Ascending aorta (tissue), 2 donors: ENCODE results near the gene NECAB2. TPM values are rescaled to one million over a fixed set of nuclear protein-coding genes. Genes with fewer than 3 reads are reported as not detected.

Experiments used
- DNase-seq, 2 donors: peaks; one replicate each; pipeline ENCODE4 v3.0.0-alpha.2; 2019; ENCODE audit warnings: low spot score in 2 of 2
- H3K27ac ChIP-seq, 2 donors: fragments of 200-600 bp; sonication (generic); one replicate each; pipeline ENCODE4 v1.5.1; 2016 to 2017; ENCODE audit warnings: mild to moderate bottlenecking in 1 of 2
- H3K27me3 ChIP-seq: fragments of 200-600 bp; sonication (generic); one replicate; pipeline ENCODE4 v1.5.1; 2017
- H3K36me3 ChIP-seq, 2 donors: fragments of 200-600 bp; sonication (generic); one replicate each; pipeline ENCODE4 v1.5.1; 2016
- H3K4me1 ChIP-seq, 2 donors: fragments of 200-600 bp; sonication (generic); one replicate each; pipeline ENCODE4 v1.5.1; 2016 to 2017; ENCODE audit warnings: mild to moderate bottlenecking in 1 of 2
- H3K4me3 ChIP-seq, 2 donors: fragments of 200-600 bp; sonication (generic); one replicate each; pipeline ENCODE4 v1.5.1; 2016 to 2017; ENCODE audit warnings: mild to moderate bottlenecking in 1 of 2
- H3K9me3 ChIP-seq, 2 donors: fragments of 200-600 bp; sonication (generic); one replicate each; pipeline ENCODE4 v1.5.1; 2016
- CTCF ChIP-seq, 3 experiments: fragments of 200-600 bp in 2 of 3; fragments of 450-650 bp in 1 of 3; sonication (generic) in 2 of 3; IDR thresholded peaks; one replicate each; pipeline ENCODE4 v1.5.1; 2016 to 2019; ENCODE audit warnings: antibody characterized with exemption in 3 of 3, mild to moderate bottlenecking in 1 of 3, moderate library complexity in 1 of 3
- intact Hi-C: fragments of 100-400 bp; cut with DNase I; formaldehyde crosslinking; loops from one replicate; pipeline ENCODE4 v1.15.1; 2023
- total RNA-seq: library from RNA; depleted of rRNA; stranded (reverse); fragments of >200 nt; gene quantifications from one replicate; pipeline ENCODE4 v1.1.0, GENCODE V29; 2016

NECAB2 gene
- total RNA-seq, 1 donor from 2014 or later, result not detected

GRCh38 chr16:83942815-83943515 lies 25.1 kb upstream of the NECAB2 start:
- Histone ChIP-seq H3K4me1 (no peaks in the 10 kb centered on the region), H3K36me3 (no peaks in the 10 kb centered on the region), H3K9me3 (no peaks in the 10 kb centered on the region), H3K27ac (no peak overlapping the region), H3K4me3 (no peak overlapping the region), H3K27me3 (no peaks in the 10 kb centered on the region)
- intact Hi-C loops, result no loop called here
- TF ChIP-seq CTCF (IDR thresholded peaks at IDR 0.05), result no peak
- DNase-seq, result no peak

- Histone ChIP-seq H3K27ac (no peak overlapping the region), H3K36me3 (no peaks in the 10 kb centered on the region), H3K4me3 (no peak overlapping the region), H3K4me1 (no peaks in the 10 kb centered on the region), H3K9me3 (no peaks in the 10 kb centered on the region), H3K27me3 (no peaks in the 10 kb centered on the region)
- intact Hi-C loops, result no loop called here
- DNase-seq, result no peak
- no peak for TF ChIP-seq CTCF (IDR thresholded peaks at IDR 0.05)
Observed at GRCh38 chr16:83943516-83944050, 24.5 kb upstream of the NECAB2 start.

- Histone ChIP-seq H3K4me3 (no peak overlapping the region), H3K9me3 (no peaks in the 10 kb centered on the region), H3K27ac (no peak overlapping the region), H3K27me3 (no peaks in the 10 kb centered on the region), H3K4me1 (no peaks in the 10 kb centered on the region), H3K36me3 (no peaks in the 10 kb centered on the region)
- DNase-seq, result no peak
- no peak for TF ChIP-seq CTCF (IDR thresholded peaks at IDR 0.05)
- intact Hi-C loops, result no loop called here
Observed at GRCh38 chr16:83945587-83945986, 22.5 kb upstream of the NECAB2 start.

- no peak for TF ChIP-seq CTCF (IDR thresholded peaks at IDR 0.05)
- Histone ChIP-seq H3K27me3 (no peaks in the 10 kb centered on the region), H3K36me3 (no peaks in the 10 kb centered on the region), H3K9me3 (no peaks in the 10 kb centered on the region), H3K27ac (no peak overlapping the region), H3K4me1 (no peaks in the 10 kb centered on the region), H3K4me3 (no peak overlapping the region)
- intact Hi-C loops, result no loop called here
- no peak for DNase-seq
Observed at GRCh38 chr16:83946154-83946780, 21.8 kb upstream of the NECAB2 start.

GRCh38 chr16:83946781-83947566 lies 21.1 kb upstream of the NECAB2 start:
- intact Hi-C loops, result no loop called here
- Histone ChIP-seq H3K9me3 (no peaks in the 10 kb centered on the region), H3K36me3 (no peaks in the 10 kb centered on the region), H3K27me3 (no peaks in the 10 kb centered on the region), H3K4me3 (no peak overlapping the region), H3K27ac (no peak overlapping the region), H3K4me1 (no peaks in the 10 kb centered on the region)
- TF ChIP-seq CTCF (IDR thresholded peaks at IDR 0.05), result no peak
- DNase-seq, result no peak
